A204.1 (cell line): ENCODE data around the gene TTC28.
"Not testable (repeated sequence)": the region's sequence is repeated elsewhere in the genome, so short reads cannot be mapped to it uniquely, and the experiment has no call there.

ENCODE experiments used
- FAIRE-seq: peaks from 2 replicates; lab custom pipeline; 2012; peaks lifted over from hg19 to GRCh38; lab: Jason Lieb, UNC

Gene TTC28

DNA sequence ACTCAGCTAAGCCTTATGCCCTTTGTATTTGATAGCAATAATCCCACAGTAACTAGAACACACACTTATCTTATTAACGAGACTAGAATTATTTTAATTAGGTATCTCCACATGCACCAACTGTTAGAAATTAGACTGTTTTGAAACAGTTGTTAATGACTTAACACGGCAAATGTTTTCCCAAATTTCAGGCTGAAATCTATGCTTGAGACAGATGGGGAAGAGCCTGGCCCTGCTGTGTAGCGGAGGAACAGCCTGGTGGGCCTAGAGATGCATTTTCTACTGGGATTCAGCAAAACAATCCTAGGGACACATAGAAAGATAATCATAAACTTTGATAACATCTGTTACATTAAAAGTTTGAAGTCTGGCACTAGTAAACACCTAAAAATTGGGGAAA is 273.4 kb downstream of the TTC28 start:
- FAIRE-seq: no peak

- no peak for FAIRE-seq
Observed at GRCh38 chr22:28405588-28405987, 274.1 kb downstream of the TTC28 start.

DNA sequence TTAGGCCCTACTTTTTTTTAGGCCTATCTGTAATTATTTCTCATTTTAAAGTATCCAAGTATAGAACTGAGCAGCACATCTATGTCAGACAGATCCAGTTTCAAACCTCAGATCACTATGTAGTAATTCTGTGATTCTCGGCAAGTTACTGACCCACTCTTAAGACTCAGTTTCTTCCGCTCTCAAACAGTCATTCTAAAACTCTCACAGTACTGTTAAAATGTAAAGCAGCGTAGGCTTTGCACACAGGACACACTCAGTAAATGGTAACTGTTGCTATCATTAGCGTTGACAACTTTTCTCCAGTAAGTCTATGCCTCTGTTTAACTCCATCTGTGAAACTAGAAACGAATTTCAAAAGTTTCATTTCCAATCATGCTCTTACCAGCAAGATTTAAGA is 277.1 kb downstream of the TTC28 start:
- no peak for FAIRE-seq

DNA sequence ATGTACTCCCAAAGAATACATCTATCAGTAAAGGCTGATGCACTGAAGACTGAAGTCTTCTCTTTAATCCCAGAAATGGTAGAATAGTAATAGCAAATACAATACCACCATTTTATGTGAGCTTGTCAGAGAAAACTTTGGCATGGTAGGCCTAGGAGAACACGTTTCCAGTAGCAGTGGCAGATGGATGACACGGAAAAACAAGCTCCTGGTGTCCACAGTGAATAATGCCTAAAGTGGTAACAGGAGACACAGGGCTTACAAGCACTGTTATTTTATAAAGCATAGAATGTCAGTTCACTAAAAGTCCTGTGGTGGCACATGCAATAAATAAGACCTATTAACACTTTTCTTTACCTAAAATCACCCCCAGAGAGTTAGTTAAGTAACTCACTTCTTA is 277.6 kb downstream of the TTC28 start:
- no peak for FAIRE-seq

DNA sequence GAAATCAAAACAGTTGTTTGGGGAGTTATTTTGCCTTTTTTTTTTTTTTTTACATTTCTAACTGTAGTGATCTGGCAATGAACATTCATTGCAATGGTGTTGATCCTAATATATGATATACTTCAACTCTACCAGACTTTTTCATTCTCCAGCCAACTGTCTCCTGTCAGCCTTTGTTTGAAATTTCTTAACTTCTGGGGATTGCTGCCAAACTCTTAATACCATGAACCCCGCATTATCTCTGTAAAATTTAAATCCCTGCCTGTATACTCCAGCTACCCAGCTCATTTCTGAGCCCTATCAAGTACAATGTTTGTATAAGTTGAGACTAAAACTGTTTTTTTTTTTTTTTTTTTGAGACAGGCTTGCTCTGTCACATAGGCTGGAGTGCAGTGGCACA is 280.7 kb downstream of the TTC28 start:
- no peak for FAIRE-seq

DNA sequence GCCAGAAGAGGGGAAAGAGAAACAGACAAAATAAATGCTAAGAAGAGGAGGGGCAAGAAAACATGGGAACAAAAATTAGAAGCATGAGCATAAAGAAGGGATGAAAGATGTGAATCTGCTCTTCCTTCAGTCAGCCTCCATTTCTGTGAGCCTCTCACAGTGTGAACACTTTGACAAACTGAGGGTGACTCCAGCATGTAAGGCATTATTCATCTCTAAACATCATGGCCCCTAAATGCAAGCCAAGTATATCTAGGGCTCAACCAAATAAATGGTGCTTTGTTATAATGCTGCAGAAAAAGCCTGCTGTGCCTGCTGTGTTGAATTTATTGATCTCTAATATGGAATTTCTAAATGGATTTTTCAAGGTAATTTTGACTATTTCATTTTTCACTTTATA is 281.3 kb downstream of the TTC28 start:
- no peak for FAIRE-seq

DNA sequence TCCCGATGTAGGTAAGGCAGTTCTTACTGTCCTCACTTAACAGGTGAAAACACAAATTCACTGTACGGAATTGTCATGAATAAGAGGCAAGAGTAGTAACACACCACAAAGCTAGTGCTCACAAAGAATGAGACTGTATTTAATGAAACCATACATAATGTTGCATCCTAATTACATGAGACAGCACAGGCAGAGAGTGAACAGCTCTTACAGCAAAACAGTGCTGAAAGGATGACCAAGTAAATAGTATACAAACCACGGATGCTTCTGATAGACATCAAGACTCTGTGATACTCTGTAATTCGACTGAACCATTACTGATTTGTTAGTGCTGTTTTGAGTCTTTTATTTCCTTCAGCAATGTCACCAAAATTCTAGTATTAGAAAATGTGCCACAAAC is 282.3 kb downstream of the TTC28 start:
- no peak for FAIRE-seq

GRCh38 chr22:28395920-28396753 is 283.5 kb downstream of the TTC28 start:
- FAIRE-seq: no peak

- FAIRE-seq: no peak
Observed at GRCh38 chr22:28395520-28395919, 284.1 kb downstream of the TTC28 start.

DNA sequence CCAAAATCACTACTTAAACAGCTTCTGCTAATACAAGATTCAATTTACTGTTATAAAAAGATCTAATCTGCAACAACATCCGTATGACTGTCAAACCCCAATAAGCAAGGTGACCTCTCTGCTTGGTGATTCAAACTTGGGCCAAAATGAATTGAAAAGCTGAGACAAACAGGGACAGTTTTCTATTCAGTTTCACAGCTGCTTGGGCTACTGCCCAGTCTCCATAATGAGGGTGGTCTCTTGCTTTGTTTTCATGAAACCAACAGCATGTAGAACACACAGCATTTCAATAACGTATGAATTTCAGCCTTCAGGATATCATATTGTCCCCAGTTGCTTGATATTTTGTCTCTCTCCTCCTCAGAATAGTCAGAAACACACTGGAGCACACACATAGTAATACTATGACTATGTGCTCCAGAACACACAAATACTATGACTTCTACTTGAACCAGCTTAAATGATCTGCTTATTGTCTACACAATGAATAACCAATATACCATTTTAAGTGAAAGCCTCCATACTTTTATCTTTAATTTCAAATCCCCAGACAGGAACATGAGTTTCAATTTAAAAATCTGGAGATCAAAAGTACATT is 285.0 kb downstream of the TTC28 start:
- no peak for FAIRE-seq

DNA sequence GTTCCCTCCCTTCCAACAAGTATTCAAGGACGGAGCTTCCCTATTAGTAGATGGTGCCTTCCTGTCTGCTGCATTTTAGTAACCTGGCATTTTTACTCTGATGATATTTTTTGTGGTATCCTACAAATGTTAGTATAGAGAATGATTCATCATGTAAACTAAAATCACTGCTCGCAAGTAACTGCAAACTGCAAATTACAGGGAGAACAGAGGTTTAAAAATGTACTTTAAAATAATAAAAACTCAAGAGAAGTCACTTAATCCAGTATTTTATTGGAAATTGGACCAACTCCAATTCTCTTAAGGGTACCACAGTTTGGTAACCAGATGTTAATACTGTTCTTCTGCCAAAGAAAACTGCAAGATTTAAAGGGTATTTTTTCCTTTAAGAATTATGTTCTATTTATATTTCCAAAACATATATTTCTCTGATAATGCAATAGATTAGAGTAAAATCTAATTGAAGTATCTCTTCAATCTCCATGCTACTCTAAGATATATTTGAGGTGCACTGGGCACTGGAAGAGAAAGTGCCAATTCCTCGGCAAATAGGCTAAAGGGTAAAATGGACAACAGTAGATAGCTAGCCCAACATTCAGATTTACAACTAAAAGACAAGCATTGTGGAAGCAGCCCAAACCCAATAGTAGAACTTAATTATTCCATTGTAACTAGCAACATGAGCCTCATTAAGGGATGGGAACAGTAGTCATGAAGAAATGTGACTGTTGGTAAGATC is 298.0 kb downstream of the TTC28 start:
- FAIRE-seq: no peak

DNA sequence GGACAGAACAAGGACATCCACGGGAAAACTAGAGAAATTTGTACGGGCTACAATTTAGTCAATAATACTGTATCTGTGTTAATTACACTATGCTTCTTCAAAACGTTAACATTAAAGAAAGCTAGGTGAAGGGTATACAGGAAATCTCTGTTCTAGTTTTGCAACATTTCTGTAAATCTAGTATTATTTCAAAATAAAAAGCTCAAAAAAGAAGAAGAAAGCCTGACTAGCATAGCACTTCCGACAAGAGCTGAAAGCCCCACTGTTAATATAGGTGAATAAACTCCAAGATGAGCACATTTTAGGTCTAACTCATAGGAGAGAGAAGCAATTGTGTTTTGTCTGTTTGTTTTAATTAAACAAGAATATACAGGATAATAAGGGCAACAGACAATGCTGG is 299.7 kb downstream of the TTC28 start:
- FAIRE-seq: no peak

DNA sequence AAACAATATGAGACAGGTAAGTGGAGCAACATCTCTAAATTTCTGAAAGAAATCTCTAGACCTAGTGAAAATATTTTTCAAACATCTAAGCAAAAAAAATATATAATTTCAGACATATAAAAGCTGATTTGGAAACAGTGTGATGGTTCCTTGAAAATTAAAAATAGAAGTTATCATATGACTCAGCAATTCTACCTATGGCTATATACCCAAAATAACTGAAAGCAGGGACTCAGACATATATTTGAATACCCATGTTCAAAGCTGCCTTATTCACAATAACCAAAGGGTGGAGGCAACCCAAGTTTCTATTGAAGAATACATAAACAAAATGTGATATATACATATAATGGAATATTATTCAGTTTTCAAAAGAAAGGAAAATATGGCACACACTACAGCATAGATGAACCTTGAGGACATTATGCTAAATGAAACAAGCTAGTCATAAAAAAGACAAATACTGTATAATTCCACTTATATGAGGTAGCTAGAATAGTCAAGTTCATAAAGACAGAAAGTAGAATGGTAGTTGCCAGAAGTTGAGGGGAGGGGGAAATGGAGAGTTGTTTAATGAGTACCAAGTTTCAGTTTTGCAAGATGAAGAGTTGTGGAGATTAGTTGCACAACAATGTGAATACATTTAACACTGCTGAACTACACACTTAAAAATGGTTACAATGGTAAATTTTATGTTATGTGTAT is 300.4 kb downstream of the TTC28 start:
- FAIRE-seq: no peak

DNA sequence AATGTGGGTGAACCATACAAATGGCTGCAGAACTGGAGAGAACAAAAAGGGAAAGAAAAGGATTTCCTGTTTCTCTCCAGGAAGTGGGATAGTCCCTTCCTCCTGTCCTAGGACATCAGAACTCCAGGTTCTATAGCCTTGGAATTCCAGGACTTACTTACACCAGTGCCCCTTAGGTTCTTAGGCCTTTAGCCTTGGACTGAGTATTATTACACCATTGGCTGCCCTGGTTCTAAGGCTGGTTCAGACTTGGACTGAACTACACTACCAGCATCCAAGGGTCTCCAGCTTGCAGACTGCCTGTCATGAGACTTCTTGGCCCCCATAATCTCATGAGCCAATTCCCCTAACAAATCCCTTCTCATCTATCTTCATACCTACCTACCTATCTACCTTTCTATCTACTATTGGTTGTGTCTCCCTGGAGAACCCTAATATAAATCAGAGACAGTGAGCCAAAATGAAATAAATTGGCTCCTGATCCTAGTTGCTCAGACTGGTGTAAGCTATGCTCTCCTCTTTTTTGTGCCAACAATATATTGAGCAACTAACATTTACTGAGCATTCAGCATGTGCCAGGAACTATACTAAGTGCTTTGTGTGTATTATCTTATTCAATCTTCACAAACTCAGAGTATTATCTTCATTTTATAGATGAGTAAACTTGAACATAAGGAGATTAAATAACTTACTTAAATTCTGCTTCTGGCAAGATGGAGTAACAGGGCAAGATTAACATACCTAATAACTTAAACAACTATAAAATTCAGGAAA is 303.7 kb downstream of the TTC28 start:
- no peak for FAIRE-seq

- no peak for FAIRE-seq
Observed at GRCh38 chr22:28373831-28374230, 305.8 kb downstream of the TTC28 start.

- no peak for FAIRE-seq
Observed at GRCh38 chr22:28369854-28370253, 309.8 kb downstream of the TTC28 start.

- FAIRE-seq: no peak
Observed at GRCh38 chr22:28366856-28367255, 312.8 kb downstream of the TTC28 start.

DNA sequence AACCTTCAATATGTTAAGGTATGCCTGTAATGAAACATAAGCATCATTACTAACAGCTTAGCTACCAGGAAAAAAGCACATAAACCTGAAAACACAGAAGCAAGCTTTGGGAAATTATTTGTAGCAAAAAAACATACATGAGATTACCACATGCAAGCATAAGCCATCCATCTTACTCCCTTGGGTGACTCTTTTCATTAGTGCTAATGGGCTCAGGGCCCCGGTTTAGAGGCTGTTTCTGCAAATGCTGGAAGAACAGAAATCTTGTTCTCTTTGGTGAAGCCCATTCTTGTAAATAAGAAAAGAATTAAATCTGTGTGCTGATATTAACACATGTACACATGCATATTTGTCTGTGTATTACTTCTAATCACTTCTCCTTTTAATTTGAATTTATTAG is 314.3 kb downstream of the TTC28 start:
- FAIRE-seq: no peak

GRCh38 chr22:28364105-28364504 is 315.5 kb downstream of the TTC28 start:
- not testable (repeated sequence) for FAIRE-seq

DNA sequence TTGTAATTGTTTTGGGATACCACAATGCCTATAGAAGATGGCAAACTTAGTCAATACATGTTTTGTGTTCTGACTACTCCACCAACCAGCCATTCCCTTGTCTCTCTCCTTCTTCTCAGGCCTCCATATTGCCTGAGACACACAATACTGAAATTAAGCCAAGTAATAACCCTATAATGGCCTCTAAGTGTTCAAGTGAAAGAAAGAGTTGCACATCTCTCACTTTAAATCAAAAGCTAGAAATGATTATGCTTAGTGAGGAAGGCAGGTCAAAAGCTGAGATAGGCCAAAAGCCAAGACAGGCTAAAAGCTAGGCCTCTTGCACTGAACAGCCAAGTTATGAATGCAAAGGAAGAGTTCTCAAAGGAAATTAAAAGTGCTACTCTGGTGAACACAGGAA is 318.7 kb downstream of the TTC28 start:
- FAIRE-seq: no peak

- FAIRE-seq: no peak
Observed at GRCh38 chr22:28358312-28358711, 321.3 kb downstream of the TTC28 start.

DNA sequence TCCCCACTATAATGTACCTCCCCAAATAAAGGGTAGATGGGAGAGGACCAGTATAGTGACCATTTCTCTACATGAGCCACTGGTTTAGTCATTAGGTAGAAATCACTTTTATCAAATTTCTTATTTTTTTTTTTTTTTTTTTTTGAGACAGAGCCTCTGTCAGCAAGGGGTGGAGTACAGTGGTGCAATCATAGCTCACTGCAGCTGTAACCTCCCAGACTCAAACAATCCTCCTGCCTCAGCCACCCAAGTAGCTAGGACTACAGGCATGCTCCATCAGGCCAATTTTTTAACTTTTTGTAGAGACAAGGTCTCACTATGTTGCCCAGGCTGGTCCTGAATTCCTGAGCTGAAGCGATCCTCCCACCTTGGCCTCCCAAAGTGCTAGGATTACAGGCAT is 322.4 kb downstream of the TTC28 start:
- FAIRE-seq: no peak
